ENCODE data around the gene OR4B1. TPM values are rescaled to one million over a fixed set of nuclear protein-coding genes. Genes with fewer than 3 reads are reported as not detected.
"Not testable (repeated sequence)": the region's sequence is repeated elsewhere in the genome, so short reads cannot be mapped to it uniquely, and the experiment has no call there.

Gene OR4B1
- total and polyA plus RNA-seq, 3 experiments from 2014 or later: not detected

DNA sequence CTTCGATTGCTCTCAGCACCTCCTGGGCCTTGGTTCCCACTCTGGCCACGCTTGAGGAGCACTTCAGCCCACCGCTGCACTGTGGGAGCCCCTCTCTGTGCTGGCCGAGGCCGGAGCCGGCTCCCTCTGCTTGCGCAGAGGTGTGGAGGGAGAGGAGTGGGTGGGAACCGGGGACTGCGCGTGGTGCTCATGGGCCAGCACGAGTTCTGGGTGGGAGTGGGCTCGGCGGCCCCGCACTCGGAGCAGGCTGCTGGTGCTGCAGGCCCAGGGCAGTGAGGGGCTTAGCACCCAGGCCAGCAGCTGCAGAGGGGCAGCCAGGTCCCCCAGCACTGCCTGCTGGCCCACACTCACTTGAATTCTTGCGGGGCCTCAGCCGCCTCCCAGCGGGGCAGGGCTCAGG, 12.2 kb downstream of the OR4B1 start:
- ChIA-PET POLR2A (no interaction called here), CTCF (no interaction called here)
- H3K27ac Mint-ChIP-seq: no peak overlapping the region
- H3K4me3 Mint-ChIP-seq: no peak overlapping the region
- DNase-seq: no peak
- H3K4me1 Mint-ChIP-seq: no peaks in the 10 kb centered on the region
- H3K27me3 Mint-ChIP-seq: peaks cover 9 to 24% of the 10 kb centered on the region in 2 donors
- peaks cover 0 to 16% (median 6%) of the 10 kb centered on the region in 5 donors for H3K9me3 Mint-ChIP-seq
- Histone ChIP-seq H3K4me1 (ENCODE audit: insufficient read depth, low read length) (no peaks in the 10 kb centered on the region), H3K27ac (ENCODE audit: low read depth, low read length) (no peak overlapping the region), H3K27me3 (ENCODE audit: insufficient read depth, low read length, poor library complexity, severe bottlenecking) (no peaks in the 10 kb centered on the region), H3K4me3 (ENCODE audit: low read length) (no peak overlapping the region), H3K9me3 (ENCODE audit: low read length) (no peaks in the 10 kb centered on the region), H3K36me3 (ENCODE audit: insufficient read depth, low read length) (no peaks in the 10 kb centered on the region)
- H3K36me3 Mint-ChIP-seq: peaks cover 0 to 4% (median 2%) of the 10 kb centered on the region in 3 donors

DNA sequence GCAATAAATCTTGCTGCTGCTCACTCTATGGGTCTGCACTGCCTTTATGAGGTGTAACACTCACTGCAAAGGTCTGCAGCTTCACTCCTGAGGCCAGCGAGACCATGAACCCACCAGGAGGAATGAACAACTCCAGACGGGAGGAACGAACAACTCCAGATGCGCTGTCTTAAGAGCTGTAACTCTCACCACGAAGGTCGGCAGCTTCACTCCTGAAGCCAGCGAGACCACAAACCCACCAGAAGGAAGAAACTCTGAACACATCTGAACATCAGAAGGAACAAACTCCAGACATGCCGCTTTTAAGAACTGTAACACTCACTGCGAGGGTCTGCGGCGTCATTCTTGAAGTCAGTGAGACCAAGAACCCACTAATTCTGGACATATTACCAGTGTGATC, 13.4 kb downstream of the OR4B1 start:
- POLR2A ChIA-PET; H3K36me3 Mint-ChIP-seq; H3K4me1 ChIP-seq (ENCODE audit: insufficient read depth, low read length); DNase-seq; H3K9me3 ChIP-seq (ENCODE audit: low read length); H3K27ac ChIP-seq (ENCODE audit: low read depth, low read length); H3K27me3 ChIP-seq (ENCODE audit: insufficient read depth, low read length, poor library complexity, severe bottlenecking); H3K4me3 Mint-ChIP-seq; H3K4me3 ChIP-seq (ENCODE audit: low read length); H3K4me1 Mint-ChIP-seq; H3K36me3 ChIP-seq (ENCODE audit: insufficient read depth, low read length); H3K27ac Mint-ChIP-seq; CTCF ChIA-PET: not testable (repeated sequence)
- Mint-ChIP-seq H3K27me3 (peaks cover 14 to 30% of the 10 kb centered on the region in 2 donors), H3K9me3 (peaks cover 0 to 16% (median 10%) of the 10 kb centered on the region in 5 donors)

GRCh38 chr11:48237727-48238126, 21.1 kb downstream of the OR4B1 start:
- H3K4me1 ChIP-seq (ENCODE audit: insufficient read depth, low read length): no peaks in the 10 kb centered on the region
- Mint-ChIP-seq H3K36me3 (peaks cover 0 to 7% (median 0%) of the 10 kb centered on the region in 3 donors), H3K4me1 (no peaks in the 10 kb centered on the region), H3K27ac (no peak overlapping the region), H3K4me3 (no peak overlapping the region), H3K9me3 (peaks cover 0 to 11% (median 4%) of the 10 kb centered on the region in 5 donors), H3K27me3 (peaks cover 9 to 73% of the 10 kb centered on the region in 2 donors)
- no peaks in the 10 kb centered on the region for H3K9me3 ChIP-seq (ENCODE audit: low read length)
- no peak for DNase-seq
- H3K27ac ChIP-seq (ENCODE audit: low read depth, low read length): no peak overlapping the region
- ChIA-PET CTCF (no interaction called here), POLR2A (no interaction called here)
- H3K27me3 ChIP-seq (ENCODE audit: insufficient read depth, low read length, poor library complexity, severe bottlenecking): no peaks in the 10 kb centered on the region
- no peak overlapping the region for H3K4me3 ChIP-seq (ENCODE audit: low read length)
- no peaks in the 10 kb centered on the region for H3K36me3 ChIP-seq (ENCODE audit: insufficient read depth, low read length)

- Mint-ChIP-seq H3K4me1 (no peaks in the 10 kb centered on the region), H3K27ac (no peak overlapping the region), H3K36me3 (peaks cover 0 to 4% (median 2%) of the 10 kb centered on the region in 3 donors), H3K27me3 (peaks cover 7 to 58% of the 10 kb centered on the region in 2 donors), H3K9me3 (peaks cover 0 to 5% (median 4%) of the 10 kb centered on the region in 5 donors), H3K4me3 (no peak overlapping the region)
- Histone ChIP-seq H3K9me3 (ENCODE audit: low read length) (no peaks in the 10 kb centered on the region), H3K36me3 (ENCODE audit: insufficient read depth, low read length) (no peaks in the 10 kb centered on the region), H3K27ac (ENCODE audit: low read depth, low read length) (no peak overlapping the region), H3K27me3 (ENCODE audit: insufficient read depth, low read length, poor library complexity, severe bottlenecking) (no peaks in the 10 kb centered on the region), H3K4me3 (ENCODE audit: low read length) (no peak overlapping the region), H3K4me1 (ENCODE audit: insufficient read depth, low read length) (no peaks in the 10 kb centered on the region)
- no peak for DNase-seq
- CTCF ChIA-PET: no interaction called here
- POLR2A ChIA-PET: no interaction called here
Measured at GRCh38 chr11:48242501-48242900, 25.9 kb downstream of the OR4B1 start.

DNA sequence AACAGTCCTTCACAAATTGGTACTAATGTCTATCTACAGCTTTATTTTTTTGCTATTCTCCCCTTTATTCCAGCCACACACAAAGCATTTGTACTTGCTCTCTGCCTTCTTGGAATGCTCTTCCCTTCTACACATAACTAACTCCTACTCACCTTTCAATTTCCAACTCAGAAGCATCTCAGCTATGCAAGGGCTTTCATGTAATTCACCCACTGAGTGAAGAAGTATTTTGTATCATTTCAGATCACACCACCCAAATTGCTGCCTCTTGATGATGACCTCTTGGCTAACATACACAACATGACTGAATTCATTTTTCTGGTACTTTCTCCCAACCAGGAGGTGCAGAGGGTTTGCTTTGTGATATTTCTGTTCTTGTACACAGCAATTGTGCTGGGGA, 28.2 kb downstream of the OR4B1 start, which contains the start of gene OR4X2:
Gene OR4X2, plus strand, starts transcription at position 301 of the 400 bp plus-strand sequence. Its CDS starts 0 bp downstream, at position 301.
- ChIA-PET POLR2A (no interaction called here), CTCF (no interaction called here)
- no peak within 1 kb of the TSS for H3K4me3 Mint-ChIP-seq
- H3K27me3 Mint-ChIP-seq: peaks cover 8 to 41% of the 10 kb centered on the region in 2 donors
- peaks cover 0 to 13% (median 7%) of the 10 kb centered on the region in 5 donors for H3K9me3 Mint-ChIP-seq
- no peaks in the 10 kb centered on the region for H3K4me1 ChIP-seq (ENCODE audit: insufficient read depth, low read length)
- no peaks in the 10 kb centered on the region for H3K36me3 ChIP-seq (ENCODE audit: insufficient read depth, low read length)
- H3K4me3 ChIP-seq (ENCODE audit: low read length): no peak within 1 kb of the TSS
- H3K27ac ChIP-seq (ENCODE audit: low read depth, low read length): no peak within 1 kb of the TSS
- peak within 1 kb of the TSS in 1 of 8 donors; percentile 11 for H3K27ac Mint-ChIP-seq
- H3K27me3 ChIP-seq (ENCODE audit: insufficient read depth, low read length, poor library complexity, severe bottlenecking): no peaks in the 10 kb centered on the region
- DNase-seq: no peak
- H3K4me1 Mint-ChIP-seq: no peaks in the 10 kb centered on the region
- H3K36me3 Mint-ChIP-seq: peaks cover 0 to 4% (median 2%) of the 10 kb centered on the region in 3 donors
- no peaks in the 10 kb centered on the region for H3K9me3 ChIP-seq (ENCODE audit: low read length)

- Histone ChIP-seq H3K4me1 (ENCODE audit: insufficient read depth, low read length) (no peaks in the 10 kb centered on the region), H3K27me3 (ENCODE audit: insufficient read depth, low read length, poor library complexity, severe bottlenecking) (no peaks in the 10 kb centered on the region), H3K27ac (ENCODE audit: low read depth, low read length) (no peak overlapping the region), H3K9me3 (ENCODE audit: low read length) (no peaks in the 10 kb centered on the region), H3K4me3 (ENCODE audit: low read length) (no peak overlapping the region), H3K36me3 (ENCODE audit: insufficient read depth, low read length) (no peaks in the 10 kb centered on the region)
- no peak overlapping the region for H3K27ac Mint-ChIP-seq
- no peaks in the 10 kb centered on the region for H3K4me1 Mint-ChIP-seq
- no peak overlapping the region for H3K4me3 Mint-ChIP-seq
- CTCF ChIA-PET: no interaction called here
- POLR2A ChIA-PET: no interaction called here
- peaks cover 0 to under 1% (median 0%) of the 10 kb centered on the region in 3 donors for H3K36me3 Mint-ChIP-seq
- no peak for DNase-seq
- H3K27me3 Mint-ChIP-seq: peaks cover 13 to 29% of the 10 kb centered on the region in 2 donors
- peaks cover 6 to 10% (median 8%) of the 10 kb centered on the region in 5 donors for H3K9me3 Mint-ChIP-seq
Measured at GRCh38 chr11:48248902-48249301, 32.3 kb downstream of the OR4B1 start.

- no peaks in the 10 kb centered on the region for H3K36me3 ChIP-seq (ENCODE audit: insufficient read depth, low read length)
- Mint-ChIP-seq H3K36me3 (no peaks in the 10 kb centered on the region), H3K27ac (no peak overlapping the region), H3K4me3 (no peak overlapping the region), H3K4me1 (peaks cover 0 to 8% (median 0%) of the 10 kb centered on the region in 3 donors), H3K9me3 (peaks cover 0 to 15% (median 4%) of the 10 kb centered on the region in 5 donors), H3K27me3 (peaks cover 13 to 18% of the 10 kb centered on the region in 2 donors)
- CTCF ChIA-PET: no interaction called here
- no peak overlapping the region for H3K27ac ChIP-seq (ENCODE audit: low read depth, low read length)
- no peaks in the 10 kb centered on the region for H3K9me3 ChIP-seq (ENCODE audit: low read length)
- no peak for DNase-seq
- H3K4me1 ChIP-seq (ENCODE audit: insufficient read depth, low read length): no peaks in the 10 kb centered on the region
- H3K4me3 ChIP-seq (ENCODE audit: low read length): no peak overlapping the region
- H3K27me3 ChIP-seq (ENCODE audit: insufficient read depth, low read length, poor library complexity, severe bottlenecking): no peaks in the 10 kb centered on the region
- POLR2A ChIA-PET: no interaction called here
Measured at GRCh38 chr11:48261600-48261999, 45.0 kb downstream of the OR4B1 start.

- Histone ChIP-seq H3K4me3 (ENCODE audit: low read length) (no peak within 1 kb of the TSS), H3K27me3 (ENCODE audit: insufficient read depth, low read length, poor library complexity, severe bottlenecking) (no peaks in the 10 kb centered on the region), H3K27ac (ENCODE audit: low read depth, low read length) (no peak within 1 kb of the TSS), H3K9me3 (ENCODE audit: low read length) (no peaks in the 10 kb centered on the region), H3K36me3 (ENCODE audit: insufficient read depth, low read length) (no peaks in the 10 kb centered on the region), H3K4me1 (ENCODE audit: insufficient read depth, low read length) (no peaks in the 10 kb centered on the region)
- peaks cover 0 to 12% (median 4%) of the 10 kb centered on the region in 5 donors for H3K9me3 Mint-ChIP-seq
- H3K4me1 Mint-ChIP-seq: peaks cover 0 to 8% (median 0%) of the 10 kb centered on the region in 3 donors
- no peak within 1 kb of the TSS for H3K27ac Mint-ChIP-seq
- H3K36me3 Mint-ChIP-seq: no peaks in the 10 kb centered on the region
- POLR2A ChIA-PET: no interaction called here
- H3K27me3 Mint-ChIP-seq: peaks cover 0 to 9% of the 10 kb centered on the region in 2 donors
- no peak within 1 kb of the TSS for H3K4me3 Mint-ChIP-seq
- CTCF ChIA-PET: no interaction called here
- DNase-seq: no peak
Measured at GRCh38 chr11:48263423-48263911, 46.9 kb downstream of the OR4B1 start, which contains the start of gene OR4X1. Gene OR4X1, plus strand, starts transcription at chr11:48263861. Its CDS starts 0 bp downstream, at chr11:48263861.
